Stromal cell of bone marrow (primary cell): ENCODE data around the gene AKAP8L.
A peak's percentile ranks its signal among the peaks of the same experiment; 100 is the strongest.
"Not testable (repeated sequence)": the region's sequence is repeated elsewhere in the genome, so short reads cannot be mapped to it uniquely, and the experiment has no call there.

ENCODE experiments used
- DNase-seq: peaks from one replicate; pipeline ENCODE4 v3.0.0-alpha.2; 2012; ENCODE audit warnings: low read depth

The AKAP8L gene

DNA sequence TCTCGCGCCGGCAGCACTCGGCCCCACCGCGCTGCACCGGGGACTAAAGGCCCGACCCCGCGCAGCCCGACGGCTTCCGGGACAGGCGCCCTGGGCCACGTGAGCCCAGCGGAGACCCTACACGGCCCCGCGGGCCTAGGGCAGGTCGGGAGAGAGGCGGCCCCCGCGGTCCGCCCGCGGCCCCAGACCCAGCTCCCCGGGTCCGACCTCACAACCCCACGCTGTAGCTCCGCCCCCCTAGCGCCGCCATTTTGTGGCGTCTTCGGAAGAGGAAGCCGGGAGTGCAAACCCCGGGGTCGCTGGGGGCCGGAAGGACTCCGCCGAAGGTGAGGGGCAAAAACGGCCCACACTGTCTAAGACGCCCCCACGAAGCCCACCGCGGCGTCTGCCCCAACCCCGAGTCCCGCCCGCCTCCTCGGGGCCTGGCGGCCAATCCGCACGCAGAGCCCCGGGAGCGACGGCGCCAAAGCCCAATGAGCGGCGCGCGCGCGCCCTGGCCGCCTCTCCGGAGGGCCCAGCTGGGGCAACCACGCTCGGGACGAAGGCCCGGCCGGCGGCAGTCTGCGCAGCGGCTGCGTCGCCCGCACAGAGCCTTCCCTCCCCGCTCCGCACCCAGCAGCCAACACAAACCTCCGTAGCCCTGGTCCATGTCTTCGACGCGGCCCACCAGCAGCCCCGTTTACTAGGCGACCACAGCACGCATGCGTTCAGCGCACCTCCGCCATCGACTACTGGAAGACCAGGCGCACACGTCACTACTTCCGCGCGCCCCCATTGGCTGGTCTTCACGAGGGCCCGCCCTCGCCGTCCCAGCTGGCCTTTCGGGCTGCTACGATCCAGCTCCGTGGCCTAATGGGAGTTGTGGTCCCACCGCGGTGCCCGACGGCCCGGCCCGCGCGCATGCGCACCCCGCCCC lies 39.4 kb downstream of the AKAP8L start, which contains the start of gene AKAP8:
TSS of gene AKAP8 (minus strand) at position 705 of the 916 bp plus-strand sequence. CDS start at position 649, 56 bp downstream.
- peak; percentile 96 for DNase-seq

DNA sequence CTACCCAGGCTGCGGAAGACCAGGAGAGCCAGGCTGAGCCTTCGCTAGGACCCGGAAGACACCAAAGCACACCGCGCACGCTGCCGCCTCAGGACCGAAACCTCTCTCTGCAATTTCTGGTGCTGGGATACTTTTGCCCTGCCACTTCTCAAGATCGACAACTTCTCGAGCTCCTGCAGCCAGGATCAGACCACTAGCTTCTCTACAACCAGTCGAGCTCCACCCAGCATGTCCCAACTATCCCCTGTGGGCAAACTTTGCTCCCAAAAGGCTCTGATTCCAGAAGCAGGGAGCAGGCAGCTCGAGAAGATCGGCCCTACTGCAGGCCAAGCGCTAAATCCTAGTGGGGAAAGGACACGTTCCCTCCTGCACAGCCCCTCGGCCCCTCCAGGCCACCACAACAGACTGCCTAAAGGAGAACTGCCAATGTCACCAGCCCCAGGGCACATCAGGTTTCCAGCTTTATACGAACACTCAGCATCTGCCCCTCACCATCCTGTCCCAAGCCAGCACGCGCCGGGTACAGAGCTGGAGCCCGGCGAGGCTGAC lies 40.2 kb downstream of the AKAP8L start:
- no peak for DNase-seq

DNA sequence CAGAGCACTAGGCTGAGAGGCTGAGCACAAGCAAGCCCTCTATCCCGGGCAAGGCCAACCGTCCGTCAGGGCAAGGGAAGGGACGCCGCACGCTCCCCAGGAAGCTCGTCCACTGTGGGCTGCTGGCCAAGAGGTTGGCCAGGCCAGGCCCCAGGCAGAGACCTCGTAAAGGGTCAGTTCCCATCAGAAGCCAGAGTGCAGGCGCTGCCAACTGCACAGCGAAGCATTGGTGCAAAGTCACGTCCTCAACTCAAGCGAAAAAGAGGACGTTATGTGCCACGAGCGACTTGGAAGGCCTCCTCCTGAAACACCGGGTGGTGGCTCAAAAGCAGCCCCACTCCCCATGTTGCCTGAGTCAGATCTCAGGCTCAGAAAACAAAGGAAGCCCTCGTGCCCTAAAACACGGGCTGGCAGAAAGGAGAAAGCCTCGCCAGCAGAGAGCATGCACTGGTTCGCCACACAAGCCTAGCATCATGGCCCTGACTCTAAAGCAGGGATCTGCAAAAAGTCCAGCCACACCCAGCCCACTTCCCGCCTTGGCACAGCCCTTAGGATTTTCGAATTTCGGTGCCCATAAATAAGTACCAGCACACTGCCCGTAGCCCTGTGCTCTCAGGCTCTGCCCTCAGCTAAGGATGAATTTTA lies 43.9 kb downstream of the AKAP8L start:
- no peak for DNase-seq

DNA sequence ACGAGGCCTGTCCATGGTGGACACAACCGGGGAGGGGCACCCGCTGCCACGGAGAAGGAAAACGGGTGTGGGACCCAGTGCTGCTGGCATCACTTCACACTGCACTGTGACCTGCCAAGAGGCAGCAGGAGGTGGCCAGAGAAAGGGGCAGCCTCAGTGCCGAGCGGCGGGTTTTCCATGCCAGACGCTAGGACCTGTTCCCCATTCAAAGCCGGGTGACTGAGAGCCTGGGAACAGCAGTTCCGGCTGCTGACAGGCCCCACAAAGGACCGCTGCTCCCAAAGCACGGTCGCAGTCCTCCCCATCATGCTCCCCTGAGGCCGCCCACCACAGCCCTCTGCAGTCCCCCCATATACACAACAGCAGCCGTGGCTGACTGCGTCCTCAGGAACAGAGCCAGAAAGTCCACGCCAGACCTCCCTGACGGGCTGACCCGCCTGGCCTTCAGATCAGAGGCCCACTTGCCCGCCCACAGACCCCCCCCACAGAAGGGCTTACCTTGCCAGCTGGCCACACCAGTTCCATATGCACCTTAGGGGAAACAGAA lies 44.6 kb downstream of the AKAP8L start:
- no peak for DNase-seq

DNA sequence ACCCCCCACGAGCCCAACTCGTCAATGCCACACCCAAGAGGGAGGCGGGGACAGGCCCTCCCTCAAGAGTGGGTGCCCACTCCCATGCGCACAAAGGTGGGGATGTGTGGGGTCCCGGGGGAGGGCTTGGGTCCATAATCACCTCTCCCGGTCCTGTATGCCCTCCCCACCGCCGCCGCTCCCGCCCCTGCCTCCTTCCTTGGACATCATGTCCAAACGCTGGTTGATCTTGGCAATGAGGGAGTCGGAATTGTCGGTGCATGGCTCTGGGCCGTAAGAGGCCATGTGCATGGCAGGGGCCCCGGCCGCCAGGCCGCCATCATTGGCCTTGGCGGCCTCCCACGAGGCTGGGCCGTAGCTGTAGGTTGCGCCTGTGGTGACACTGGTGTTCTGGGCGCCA lies 45.1 kb downstream of the AKAP8L start:
- no peak for DNase-seq

DNA sequence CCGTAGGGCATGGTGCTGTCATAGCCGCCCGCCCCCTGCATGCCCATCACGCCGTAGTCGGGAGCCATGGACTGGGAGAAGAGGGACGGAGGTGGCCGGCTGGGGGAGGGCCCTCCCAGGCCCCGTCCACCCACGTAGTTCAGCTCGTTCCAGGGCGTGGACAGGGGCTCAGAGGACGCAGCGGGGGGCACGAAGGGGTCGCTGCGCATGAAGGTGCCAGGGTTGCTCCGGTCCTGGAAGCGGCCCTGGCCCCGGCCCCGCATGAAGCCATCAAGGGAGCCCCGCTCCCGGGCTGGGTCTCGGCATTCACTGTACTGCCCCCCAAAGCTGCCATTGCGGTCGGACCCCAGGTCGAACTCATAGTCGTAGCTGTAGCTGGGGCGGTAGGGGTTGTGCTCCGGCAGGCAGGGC lies 45.9 kb downstream of the AKAP8L start:
- DNase-seq = no peak

DNA sequence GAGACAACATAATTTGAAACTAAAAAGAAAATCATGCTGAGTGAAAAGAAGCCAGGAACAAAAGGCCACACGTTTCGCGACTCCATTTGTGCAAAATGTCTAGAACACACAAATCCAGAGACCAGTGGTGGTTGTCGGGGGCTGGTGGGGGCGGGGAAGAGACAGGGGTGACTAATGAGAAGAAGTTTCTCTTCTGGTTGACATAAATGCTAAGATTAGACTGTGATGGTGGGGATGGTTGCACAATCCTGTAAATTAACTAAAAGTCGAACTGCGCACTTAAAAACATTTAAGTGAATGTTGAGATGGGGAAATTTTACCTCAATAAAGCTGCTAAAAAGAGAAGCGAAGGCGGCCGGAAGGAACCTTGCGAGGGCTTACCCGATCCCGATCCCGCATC lies 46.3 kb downstream of the AKAP8L start:
- DNase-seq = no peak

DNA sequence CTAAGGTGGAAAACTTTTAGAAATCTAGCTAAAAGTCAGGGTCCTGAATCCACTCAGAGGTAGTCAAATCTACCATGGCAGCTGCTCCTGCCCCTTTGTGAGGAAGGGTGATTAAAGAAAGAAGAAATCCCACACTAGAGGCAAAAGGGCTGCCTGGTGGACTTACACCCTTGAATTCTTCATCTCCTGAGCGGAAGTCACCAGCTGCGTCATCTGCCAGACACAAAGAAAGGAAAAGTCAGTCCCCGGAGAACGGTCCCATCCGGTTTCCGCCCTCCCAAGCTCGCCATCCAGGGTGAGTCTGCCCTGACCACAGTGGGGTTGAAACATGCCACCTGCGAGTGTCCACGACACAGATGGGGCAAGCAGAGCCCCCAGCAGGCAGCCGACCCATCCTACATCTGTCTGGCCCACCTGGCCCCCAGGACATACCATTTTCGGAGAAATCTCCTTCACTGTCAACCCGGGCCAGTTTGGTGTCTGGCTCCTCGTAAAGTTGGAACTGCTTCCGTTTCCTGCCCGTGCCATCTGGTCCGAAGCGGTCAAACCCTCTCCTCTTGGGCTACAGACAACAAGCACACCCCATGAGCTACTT lies 46.9 kb downstream of the AKAP8L start:
- DNase-seq = no peak

DNA sequence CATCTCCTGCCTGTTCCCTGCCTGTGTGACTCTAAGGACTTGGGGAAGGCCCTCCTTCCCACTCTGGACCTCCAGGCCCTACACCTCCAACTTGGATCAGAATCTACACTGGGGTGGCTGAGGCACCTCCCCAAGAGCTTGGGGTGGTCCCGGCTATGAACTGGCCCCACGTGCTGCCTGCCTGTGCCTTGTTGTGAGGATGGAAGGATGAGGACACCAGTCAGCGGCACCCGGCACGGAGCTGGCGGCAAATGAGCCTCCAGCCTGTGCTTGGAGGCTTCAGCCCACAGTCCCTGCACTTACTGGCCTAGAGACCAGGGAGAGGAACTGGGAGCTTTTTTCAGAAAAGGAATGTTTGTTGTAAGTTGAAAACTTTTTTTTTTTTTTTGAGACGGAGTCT lies 47.7 kb downstream of the AKAP8L start:
- DNase-seq = no peak

DNA sequence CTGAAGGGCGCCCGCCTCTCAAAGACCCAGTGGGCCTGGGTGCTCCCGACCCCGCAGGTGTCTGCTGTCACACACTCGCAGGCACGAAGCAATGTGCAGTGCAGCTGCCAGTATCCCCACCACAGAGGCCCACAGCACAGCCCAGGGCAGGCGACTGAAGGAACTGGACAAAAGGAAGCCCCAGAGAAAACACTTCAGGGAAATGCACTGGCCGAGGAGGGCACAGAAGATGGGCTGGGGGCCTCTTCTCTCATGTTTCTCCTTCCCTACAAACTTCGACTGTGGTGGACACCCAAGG lies 49.2 kb downstream of the AKAP8L start:
- DNase-seq = no peak

DNA sequence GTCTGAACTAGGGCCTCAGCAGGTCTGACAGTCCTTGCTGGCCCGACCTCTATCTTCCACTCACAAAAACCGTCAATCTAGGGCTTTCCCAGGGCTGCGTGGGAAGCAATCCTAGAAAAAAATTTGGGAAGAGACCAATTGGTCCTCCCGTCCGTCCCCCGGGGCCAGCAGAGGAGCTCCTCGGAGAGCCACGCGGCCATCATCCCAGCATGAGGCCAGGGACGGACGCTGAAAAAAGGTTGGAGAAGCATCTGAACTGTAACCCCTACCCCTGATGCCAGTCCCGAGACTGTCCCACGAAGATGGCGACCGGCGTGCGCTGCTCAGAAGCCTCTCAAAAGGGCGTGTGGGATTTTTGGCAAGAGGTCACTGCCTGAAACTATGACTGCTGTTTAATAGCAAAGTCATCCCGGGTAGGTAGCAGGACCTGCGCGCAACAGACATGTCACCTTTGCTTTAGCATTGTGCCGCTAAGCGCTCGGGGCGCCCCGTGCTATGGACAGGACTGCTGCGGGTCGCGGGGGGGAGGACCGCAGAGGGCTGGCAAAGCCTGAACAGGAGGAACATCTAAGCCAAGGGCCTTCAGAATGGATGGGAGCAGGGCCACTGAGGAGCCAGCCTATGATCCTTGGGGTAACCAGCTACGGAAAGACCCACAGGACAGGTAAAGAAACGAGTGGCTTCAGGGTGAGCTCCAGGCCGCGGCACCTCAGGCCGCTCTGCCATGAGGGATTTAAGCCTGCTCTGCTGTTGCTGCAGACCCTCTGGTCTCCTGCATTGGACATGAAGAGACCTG lies 49.8 kb downstream of the AKAP8L start:
- DNase-seq = no peak

DNA sequence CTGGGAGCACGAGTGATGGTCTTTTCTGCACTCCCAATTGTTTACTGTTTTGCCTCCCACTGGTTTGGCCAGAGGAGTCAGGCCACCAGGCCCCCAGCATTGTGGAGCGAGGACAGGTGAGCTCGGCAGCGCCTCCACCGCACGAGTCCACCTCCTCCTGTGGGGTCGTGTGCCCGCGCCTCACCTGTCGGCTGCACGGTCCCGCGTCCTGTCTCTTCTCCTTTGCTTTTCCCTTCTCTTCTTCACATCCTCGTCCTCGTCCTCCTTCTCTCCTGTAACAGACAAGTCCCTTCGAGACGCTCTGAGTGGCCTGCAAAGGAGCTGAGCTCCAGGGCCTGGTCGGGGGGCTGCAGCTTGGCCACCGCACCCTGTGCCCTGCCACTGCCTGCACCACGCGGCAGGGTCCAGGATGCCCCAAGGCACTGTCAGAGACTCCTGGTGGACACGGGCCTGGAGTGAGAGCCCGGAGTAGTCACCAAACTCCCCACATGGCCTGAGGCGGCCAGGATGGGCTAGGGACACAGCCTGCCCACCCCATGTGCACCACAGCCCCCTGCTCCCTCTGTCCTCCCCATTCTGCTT lies 50.6 kb downstream of the AKAP8L start:
- DNase-seq = no peak

DNA sequence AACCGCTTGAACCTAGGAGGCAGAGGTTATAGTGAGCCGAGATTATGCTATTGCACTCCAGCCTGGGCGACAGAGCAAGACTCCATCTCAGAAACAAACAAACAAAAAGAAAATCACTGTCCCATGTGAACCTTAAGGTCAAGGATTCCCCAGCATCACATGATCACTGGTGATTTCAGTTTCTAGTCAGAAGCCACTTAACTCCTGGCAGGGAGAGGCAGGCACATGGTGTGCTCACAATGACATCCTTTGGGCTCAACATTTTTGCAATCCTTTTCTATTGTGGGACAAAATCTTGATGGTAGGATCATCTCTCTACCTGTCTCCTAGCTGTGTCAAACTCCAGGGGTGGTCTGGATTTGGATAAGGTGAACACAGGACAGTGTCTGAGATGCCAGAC lies 51.3 kb downstream of the AKAP8L start:
- no peak for DNase-seq

DNA sequence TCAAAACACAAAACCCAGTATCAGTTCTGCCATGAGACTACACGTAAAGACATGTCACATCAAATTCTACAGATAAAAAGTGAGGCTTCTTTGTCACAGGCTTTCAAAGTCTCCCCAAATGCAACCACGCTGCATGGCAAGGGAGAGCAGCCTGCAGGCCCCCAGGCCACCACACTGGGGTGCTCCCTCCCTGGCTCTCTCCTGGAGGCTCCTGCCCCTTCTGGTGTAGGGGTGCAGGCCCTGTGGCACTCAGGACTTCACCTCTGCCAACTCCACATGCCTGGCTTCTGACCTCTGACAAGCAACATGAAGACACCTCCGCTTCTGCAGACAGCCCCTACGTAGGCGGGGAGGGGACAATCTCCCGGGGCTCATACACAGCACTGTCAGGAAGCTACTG lies 53.5 kb downstream of the AKAP8L start:
- no peak for DNase-seq

DNA sequence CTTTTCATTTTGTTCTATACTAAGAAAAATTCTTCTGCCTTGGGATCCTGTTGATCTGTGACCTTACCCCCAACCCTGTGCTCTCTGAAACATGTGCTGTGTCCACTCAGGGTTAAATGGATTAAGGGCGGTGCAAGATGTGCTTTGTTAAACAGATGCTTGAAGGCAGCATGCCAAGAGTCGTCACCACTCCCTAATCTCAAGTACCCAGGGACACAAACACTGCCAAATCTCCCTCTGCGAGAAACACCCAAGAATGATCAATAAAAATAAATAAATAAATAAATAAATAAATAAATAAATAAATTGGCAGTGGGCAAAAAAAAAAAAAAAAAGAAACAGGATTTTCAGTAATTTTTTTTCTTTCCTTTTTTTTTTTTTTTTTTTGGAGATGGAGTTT lies 55.0 kb downstream of the AKAP8L start:
- DNase-seq = not testable (repeated sequence)

DNA sequence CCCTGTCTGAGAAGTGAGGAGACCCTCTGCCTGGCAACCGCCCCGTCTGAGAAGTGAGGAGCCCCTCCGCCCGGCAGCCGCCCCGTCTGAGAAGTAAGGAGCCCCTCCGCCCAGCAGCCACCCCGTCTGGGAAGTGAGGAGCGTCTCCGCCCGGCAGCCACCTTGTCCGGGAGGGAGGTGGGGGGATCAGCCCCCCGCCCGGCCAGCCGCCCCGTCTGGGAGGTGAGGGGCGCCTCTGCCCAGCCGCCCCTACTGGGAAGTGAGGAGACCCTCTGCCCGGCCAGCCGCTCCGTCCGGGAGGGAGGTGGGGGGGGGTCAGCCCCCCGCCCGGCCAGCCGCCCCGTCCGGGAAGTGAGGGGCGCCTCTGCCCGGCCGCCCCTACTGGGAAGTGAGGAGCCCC lies 55.7 kb downstream of the AKAP8L start:
- not testable (repeated sequence) for DNase-seq

DNA sequence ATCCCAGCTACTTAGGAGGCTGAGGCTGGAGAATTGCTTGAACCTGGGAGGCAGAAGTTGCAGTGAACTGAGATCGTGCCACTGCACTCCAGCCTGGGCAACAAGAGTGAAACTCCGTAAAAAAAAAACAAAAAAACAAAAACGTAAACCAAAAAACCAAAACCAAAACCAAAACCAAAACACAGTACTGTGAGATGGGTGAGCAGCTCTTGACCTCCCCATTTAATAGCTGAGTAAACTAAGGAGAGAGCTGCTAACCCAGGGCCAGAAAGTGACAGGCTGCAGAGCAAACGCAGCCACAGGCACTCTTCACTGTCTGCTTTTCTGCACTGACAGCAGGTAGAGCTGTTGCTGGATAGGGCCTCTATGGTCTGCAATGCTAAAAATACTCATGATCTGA lies 58.8 kb downstream of the AKAP8L start:
- DNase-seq = not testable (repeated sequence)

DNA sequence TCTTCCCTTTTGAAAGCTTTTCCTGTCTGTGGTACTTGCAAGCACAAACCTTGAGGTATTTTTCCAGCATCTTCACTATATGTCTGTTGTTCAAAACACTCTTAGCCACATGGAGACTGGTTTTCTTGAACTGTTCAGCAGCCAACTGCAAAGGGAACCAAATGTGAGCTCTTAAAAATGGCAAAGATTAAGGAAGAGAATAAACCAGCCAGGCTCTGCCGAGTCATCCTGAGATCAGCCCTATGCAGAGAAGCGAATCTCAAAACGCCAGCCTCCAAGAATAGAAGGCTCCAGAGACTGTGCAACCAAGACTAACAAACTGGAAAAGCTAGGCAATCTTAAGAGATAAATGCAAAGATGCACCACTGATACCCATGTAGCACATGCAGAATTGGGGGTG lies 59.9 kb downstream of the AKAP8L start:
- DNase-seq = peak; percentile 30

DNA sequence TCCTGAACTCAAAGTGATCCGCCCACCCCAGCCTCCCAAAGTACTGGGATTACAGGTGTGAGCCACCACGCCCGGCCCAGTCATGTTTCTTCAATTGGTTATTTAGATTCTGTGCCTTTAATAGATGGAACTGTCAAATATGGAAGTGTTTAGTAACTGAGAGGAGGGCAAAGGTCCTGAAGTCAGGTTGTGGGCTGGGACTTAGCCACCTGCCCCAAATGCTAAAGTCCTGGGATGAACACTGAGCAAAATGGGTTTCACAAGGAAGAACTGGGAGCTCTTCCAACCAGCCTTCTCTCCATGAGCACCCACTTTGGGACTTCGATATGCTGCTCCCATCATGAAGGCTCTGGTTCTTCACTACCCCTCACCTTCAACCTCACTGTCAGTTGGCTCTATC lies 60.9 kb downstream of the AKAP8L start:
- no peak for DNase-seq

DNA sequence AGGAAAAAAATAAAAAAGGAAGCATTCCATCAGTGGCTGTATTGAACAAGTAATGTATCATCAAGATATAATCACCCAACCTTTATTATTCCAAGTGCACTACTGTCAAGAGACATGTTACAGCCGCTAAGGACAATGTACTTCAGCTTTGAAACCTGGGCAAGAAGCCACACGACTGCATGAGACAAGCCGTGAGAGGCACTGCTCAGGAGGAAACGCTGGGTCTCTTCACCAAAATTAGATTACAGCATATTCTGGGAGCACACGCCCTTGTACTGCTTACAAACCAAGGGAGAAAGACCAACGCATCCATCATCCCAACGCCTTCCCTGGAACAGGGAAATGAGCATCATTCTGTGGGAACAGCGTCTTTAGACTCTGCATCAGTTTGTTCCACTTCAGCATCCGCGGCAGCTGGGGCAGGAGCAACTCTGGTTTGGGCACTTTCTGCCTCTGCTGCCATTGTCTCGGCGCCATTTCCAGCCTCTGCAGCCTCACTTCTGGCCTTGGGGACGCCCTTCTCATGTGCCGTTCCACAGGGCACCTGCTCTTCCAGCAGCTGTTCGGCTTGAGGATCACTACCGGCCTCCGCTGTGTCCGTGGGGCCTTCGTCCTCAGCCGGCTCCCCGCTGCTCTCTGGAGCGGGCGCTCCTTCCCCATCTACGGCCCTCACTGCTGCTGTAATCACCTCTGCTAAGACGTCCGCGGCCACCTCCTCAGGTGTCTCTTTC lies 64.1 kb downstream of the AKAP8L start:
- DNase-seq = no peak

DNA sequence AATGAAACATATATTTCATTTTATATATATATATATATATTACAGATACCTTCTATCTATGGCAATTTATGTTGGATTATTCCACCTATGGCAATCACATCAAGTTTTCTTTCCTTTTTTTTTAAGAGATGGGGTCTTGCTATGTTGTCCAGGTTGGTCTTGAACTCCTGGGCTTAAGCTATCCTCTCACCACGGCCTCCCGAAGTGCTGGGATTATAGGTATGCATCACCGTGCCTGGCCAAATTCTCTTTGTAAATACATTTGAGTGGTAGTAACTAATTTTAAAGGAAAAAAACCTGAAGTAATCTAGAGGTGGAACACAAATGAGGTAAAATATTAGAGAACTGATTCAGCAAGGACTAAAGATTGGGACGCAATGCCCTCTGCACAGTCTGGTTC lies 64.9 kb downstream of the AKAP8L start:
- DNase-seq = no peak
